HG03039 (cell line): ENCODE data around the gene HOMER1.
"Not testable (repeated sequence)": the region's sequence is repeated elsewhere in the genome, so short reads cannot be mapped to it uniquely, and the experiment has no call there.

Source experiments
- ATAC-seq: cut with Tn5 transposase; IDR thresholded peaks from one replicate; pipeline ENCODE4 v1.9.1; 2021; ENCODE audit warnings: mild to moderate bottlenecking, moderate library complexity; ENCODE audit not compliant: unreplicated experiment

Gene HOMER1

DNA sequence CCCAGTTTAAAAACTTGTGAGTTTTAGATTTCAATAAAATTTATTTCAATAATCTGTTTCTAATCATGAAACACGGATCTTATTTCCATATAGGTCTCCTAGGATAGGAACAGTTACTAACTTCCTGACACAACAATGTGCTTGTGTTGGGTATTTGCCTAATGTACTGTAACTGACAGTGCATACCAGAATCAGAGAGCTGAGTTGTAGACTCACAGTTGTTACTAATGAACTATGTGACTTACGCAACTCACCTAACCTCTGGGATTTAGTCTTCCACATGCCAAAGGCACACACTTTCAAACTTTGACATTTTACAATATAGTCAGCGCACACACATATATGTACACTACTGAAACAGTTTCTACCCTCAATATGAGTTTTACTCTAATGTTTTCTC, 77.7 kb downstream of the HOMER1 start:
- ATAC-seq, result no peak

DNA sequence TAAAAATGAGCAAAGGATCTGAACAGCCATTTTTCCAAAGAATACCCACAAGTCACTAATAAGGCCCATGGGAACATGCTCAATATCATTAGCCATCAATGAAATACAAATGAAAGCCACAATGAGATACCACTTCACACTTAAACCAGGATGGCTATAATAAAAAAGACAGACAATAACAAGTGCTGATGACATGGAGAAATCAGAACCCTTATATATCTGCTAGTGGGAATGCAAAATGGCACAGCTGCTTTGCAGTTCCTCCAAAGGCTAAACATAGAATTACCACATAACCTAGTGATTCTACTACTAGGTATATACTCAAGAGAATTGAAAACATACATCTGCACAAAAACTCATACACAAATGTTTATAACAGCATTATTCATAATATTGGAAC, 83.7 kb downstream of the HOMER1 start:
- no peak for ATAC-seq

GRCh38 chr5:79423296-79423695, 90.6 kb downstream of the HOMER1 start:
- no peak for ATAC-seq

DNA sequence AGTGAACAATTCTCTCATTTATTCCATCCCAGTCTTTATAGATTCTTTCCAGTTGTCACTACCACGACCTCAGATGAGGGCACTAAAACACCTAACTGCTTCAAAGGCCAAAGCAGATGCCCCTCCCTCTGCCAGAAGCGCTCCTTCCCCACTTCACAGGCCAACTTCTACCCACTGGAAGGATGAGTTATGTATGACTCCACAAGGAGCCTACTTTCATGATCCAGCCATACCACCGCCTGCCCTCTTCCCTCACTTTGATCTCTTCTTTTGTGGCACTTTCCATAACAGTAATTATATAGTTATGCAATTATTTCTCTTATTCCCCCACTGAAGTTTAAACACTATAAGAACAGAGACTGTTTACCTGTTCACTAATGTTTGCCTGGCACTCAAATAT, 93.7 kb downstream of the HOMER1 start:
- ATAC-seq, result no peak

GRCh38 chr5:79418276-79418675, 95.7 kb downstream of the HOMER1 start:
- ATAC-seq, result no peak

DNA sequence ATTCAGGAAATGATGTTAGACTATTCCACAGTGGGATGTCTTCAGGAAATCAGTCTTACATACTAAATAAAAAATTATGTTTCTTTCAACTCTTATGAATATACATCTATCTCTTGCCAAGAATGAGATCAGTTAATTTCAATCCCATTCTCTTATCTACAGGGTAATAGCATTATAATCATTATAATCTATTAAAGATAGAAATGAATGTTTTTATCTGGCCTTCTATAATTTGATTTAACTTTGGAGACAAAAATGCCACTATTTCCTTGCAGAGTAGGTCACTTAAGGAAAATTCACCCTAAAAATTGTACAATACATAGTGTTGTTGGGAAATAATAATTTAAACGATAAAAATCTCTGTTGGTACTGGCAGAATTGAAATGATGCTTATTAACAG, 96.4 kb downstream of the HOMER1 start:
- ATAC-seq, result no peak

DNA sequence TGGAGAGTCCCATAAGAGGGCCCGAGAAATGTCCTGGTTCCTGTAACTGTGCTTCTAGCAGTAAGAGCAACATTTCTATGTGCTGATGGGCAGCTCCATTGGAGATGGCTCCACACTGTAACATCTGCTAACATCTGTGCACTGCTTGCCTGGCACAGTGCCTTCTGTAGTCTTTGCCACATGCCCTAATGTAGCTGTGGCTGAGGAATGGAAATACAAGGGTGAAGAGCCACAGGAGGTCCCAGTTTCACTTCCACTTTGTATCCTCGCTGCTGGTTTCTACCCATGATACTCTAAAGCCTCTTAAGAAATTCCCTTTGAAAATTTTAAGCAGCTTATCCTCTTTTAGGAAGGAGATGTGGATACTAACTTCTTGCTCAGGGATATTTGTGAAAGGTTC, 97.4 kb downstream of the HOMER1 start:
- peak; percentile 92 for ATAC-seq

- ATAC-seq, result no peak
Observed at GRCh38 chr5:79413112-79413511, 100.8 kb downstream of the HOMER1 start.

GRCh38 chr5:79408028-79408427, 105.9 kb downstream of the HOMER1 start:
- no peak for ATAC-seq

DNA sequence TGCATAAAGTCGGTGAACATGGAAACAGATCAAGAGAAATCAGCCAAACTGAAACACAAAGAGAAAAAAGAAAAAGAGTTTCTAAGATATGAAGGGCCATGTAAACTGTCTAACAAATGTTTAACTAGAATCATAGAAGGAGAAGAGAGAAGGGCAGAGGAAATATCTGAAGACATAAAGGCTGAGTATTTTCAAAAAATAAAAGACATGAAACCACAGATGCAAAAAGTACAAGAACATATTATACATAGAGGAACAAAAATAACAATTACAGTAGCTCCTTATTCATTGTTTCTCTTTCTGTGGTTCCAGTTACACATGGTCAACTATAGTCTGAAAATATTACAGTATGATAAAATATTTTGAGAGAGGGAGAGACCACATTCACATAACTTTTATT, 106.3 kb downstream of the HOMER1 start:
- ATAC-seq, result no peak

DNA sequence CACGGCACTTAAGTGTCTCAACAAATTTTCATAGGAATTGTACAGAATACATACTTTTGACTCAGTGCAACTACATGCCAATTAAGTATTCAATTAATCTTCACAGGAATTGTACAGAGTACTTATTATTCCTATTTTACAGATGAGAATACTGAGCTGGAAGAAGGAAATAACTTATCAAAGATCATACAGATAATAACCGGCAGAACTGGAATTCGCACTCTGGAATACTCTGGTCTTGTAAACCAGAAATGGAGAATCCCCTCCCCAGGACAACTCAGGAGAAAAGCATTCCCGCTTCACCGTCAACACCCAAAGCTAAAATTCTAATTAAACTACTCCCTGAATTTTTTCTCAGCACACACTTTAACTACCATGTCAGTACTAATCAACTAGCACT, 112.7 kb downstream of the HOMER1 start:
- no peak for ATAC-seq

DNA sequence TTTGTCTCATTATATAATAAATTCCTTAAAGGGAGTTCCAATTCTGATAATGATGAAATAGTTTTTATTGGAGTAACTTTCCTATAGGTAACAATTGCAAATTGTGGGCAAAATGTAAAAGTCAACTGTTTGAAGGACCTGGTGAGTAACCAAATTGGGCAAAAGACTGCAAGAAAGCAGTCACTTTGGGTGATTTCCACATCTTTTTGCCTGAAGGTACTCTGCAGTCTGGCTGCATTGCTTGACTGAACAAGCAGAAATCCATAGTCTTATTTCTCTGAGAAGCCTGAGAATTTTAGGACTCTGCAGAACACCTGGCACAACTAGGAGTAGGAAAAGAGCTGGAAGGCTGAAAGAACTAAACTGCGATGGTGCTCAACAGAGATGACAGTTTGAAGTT, 114.9 kb downstream of the HOMER1 start:
- no peak for ATAC-seq

DNA sequence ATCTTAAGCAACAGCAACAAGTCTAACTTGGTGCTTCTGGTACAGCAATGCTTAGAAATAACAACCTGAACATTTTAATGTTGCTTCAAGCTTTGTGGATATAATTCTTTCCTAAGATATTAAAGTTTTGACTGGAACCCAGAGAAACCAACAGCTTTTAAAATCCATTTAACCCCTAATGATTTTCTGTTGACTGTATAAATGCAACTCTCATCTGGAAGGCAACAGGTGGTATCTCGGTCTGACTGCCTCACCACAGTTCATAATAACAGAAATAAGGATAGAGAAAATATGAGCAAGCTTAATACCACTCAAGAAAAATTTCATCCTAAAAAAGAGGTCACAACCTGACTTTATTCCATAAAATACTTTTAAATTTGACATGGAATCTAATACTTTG, 116.9 kb downstream of the HOMER1 start:
- ATAC-seq, result no peak

DNA sequence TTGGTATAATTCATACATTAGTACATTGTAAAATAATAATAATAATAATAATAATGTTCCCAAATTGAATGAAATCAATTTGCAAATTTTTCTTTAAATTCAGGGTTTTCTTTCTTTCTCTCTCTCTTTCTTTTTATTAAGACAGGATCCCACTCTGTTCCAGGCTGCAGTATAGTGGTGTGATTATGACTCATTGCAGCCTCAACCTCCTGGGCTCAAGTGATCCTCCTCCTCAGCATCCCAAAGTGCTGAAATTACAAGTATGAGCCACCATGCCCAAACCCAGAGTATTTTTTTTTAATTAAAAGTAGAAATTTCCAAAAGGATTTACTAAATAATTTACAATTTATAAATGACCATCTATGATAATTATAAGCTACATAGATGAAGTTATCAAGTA, 117.7 kb downstream of the HOMER1 start:
- ATAC-seq, result no peak

DNA sequence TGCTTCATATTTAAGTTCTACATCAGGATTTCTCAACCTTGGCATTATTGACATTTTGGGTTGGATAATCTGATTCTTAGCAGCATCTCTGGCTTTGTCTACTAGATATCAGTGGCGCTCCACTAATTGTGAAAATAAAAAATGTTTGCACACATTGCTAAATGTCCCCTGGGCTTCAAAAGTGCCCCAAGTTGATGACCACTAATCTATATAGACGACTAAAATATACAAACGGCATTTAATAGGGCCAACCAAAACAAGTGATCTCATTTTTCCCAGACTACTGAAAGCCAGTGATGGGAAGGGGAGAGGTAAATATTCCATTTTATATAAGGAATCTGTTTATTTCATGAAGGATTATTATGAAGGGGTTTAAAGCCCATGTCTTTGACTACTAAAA, 118.6 kb downstream of the HOMER1 start:
- no peak for ATAC-seq

GRCh38 chr5:79392776-79393175, 121.2 kb downstream of the HOMER1 start:
- ATAC-seq, result no peak

DNA sequence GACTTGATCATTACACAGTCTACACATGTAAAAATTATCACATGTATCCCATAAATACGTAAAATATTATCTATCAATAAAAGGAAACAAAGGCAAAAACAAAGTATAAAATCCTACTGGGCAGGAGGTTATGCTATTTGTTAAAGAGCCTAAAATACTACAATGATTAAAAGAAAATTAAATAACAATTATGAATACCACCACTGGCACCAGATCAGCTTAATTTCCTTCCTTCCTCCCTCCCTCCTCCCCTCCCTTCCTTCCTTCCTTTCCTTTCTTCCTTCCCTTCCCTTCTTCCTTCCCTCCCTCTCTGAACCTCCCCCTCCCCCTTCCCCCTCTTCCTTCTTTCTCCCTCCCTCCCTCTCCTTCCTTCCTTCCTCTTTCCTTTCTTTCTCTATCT, 127.3 kb downstream of the HOMER1 start:
- no peak for ATAC-seq

- not testable (repeated sequence) for ATAC-seq
Observed at GRCh38 chr5:79385126-79385525, 128.8 kb downstream of the HOMER1 start.

DNA sequence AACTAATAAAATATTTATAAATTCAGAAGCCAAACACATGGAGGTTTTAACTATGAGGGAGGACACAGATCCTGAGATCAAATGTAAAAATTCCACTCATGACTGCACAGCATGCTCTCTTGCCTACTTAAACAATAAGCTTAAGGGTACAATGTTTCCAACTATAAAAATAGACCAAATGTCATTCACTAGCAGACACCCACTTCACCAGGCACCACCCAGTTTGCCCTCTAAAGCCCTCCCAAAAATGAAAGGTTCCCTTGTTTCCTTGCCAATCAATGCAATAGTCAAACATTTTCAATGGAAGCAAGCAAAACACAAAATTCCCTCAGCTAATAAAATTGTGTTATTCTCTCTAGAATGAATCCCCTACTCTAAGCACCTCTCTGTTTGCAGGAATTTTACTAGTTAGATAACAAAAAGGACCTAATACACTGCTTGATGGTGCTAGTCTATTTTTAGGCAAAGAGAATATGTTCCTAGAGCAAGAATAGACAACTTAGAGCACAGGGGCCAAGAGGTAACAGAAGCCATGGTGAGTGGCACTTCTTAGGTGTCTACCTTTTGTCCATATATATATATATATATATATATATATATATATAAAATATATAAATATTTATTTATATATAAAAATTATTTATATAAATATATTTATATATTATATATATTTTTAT, 135.3 kb downstream of the HOMER1 start:
- no peak for ATAC-seq

DNA sequence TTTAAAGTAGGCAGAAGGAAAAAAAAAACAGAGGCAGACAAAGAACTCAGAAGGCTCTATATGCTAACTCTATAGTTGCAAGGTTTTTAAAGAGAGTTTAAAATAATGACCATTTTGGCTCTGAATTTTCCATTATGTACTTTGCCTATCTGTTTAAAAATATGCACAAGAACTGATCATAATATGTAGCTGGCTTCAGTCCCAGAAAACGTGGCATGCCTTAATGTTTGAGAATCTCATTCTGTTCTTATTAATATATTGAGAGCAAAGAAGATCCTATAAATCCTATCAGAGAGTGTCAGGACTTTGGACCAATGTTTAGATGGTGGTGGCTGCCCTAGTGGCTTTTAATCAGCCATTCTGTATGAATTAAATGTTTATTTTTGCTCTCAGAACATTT, 156.5 kb downstream of the HOMER1 start:
- ATAC-seq, result no peak

DNA sequence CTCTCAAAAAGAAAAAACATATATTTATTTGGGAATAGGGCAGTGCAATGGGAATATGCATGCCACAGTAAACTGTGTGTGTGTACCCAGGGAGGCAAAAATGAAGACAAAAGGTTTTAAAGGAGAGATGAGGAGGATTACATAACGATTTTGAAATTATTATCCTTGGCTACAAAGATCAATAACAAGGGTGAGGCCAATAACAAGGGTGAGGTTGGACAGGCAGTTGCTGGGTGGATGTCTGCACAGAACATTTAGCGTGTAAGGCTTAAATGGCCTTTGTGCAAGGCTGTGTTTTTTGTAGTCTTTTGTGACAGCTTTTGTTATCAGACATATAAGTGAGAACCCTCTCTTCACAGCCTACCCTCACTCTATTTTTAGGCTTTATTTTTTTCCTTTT, 164.1 kb downstream of the HOMER1 start:
- no peak for ATAC-seq

- ATAC-seq, result no peak
Observed at GRCh38 chr5:79349047-79349446, 164.9 kb downstream of the HOMER1 start.

DNA sequence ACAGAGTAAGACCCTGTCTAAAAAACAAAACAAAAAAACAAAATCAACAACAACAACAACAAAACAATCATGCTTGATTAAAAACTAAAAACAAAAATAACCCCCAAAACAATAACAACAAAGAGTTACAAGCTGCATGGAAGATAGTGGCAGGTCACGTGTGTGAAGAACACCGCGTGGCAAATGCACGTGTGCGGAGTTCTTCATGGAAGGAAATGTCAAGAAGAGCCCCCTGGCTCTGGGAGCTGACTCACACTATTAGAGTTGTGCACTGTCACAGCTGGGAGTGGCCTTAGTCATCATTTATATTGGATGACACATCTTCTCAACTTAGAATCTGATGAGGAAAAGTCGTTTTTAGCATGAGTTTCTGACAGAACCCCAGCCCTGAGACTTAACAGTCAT, 167.5 kb downstream of the HOMER1 start:
- no peak for ATAC-seq
